Putamen (tissue), 1 donor: Measurements from ENCODE around the gene EPB41L5.
"Not testable (repeated sequence)": the region's sequence is repeated elsewhere in the genome, so short reads cannot be mapped to it uniquely, and the experiment has no call there.

ENCODE experiments used
- DNase-seq: peaks from one replicate; pipeline ENCODE4 v3.0.0-alpha.2; 2016; ENCODE audit warnings: low spot score

Gene EPB41L5

DNA sequence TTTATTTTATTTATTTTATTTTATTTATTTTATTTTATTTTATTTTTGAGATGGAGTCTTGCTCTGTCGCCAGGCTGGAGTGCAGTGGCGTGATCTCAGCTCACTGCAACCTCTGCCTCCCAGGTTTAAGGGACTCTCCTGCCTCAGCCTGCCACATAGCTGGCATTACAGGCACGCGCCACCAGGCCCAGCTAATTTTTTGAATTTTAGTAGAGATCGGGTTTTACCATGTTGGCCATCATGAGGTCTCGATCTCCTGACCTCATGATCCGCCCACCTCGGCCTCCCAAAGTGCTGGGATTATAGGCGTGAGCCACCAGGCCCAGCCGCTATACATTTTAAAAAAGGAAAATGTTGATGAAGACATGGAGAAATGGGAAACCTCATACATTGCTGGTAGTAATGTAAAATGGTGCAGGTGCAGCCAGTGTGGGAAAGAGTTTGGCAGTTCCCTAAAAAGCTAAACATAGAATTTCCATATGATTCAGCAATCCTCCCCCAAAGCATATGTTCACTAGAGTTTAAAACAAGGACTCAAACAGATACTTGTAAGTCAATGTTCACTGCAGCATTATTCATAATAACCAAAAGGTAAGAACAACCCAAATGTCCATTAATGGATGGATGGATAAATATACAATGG is 187.1 kb downstream of the EPB41L5 start:
- DNase-seq = not testable (repeated sequence)

GRCh38 chr2:120203251-120204021 is 190.6 kb downstream of the EPB41L5 start:
- DNase-seq = no peak

- no peak for DNase-seq
Observed at GRCh38 chr2:120204022-120204405, 191.1 kb downstream of the EPB41L5 start.

- no peak for DNase-seq
Observed at GRCh38 chr2:120204417-120204816, 191.5 kb downstream of the EPB41L5 start.

- no peak for DNase-seq
Observed at GRCh38 chr2:120204945-120205670, 192.2 kb downstream of the EPB41L5 start.

DNA sequence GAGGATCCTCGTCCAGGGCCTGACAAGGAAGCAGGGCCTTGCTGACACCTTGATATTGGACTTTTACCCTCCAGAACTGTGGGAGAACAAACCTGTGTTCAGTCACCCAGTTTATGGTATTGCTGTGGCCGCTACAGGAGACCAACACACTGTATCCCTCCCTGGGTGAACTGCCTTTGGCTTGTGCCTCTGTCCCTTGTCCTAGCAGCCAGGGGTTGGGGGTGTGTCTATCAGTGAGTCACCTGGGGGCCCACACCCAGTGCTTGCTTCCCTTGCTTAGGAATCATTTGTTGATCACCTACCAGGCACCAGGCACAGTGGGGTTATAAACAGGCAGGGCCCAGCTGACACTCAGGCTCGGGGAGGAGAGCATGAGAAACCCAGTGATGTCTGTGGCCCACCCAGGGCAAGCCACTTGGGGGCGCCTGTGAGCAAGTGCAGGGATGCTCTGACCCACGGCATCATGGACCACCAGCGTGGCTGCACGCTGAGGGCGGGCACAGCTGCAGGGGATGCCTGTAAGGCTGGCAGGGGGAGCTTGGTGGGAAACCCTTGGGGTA is 193.2 kb downstream of the EPB41L5 start:
- no peak for DNase-seq

DNA sequence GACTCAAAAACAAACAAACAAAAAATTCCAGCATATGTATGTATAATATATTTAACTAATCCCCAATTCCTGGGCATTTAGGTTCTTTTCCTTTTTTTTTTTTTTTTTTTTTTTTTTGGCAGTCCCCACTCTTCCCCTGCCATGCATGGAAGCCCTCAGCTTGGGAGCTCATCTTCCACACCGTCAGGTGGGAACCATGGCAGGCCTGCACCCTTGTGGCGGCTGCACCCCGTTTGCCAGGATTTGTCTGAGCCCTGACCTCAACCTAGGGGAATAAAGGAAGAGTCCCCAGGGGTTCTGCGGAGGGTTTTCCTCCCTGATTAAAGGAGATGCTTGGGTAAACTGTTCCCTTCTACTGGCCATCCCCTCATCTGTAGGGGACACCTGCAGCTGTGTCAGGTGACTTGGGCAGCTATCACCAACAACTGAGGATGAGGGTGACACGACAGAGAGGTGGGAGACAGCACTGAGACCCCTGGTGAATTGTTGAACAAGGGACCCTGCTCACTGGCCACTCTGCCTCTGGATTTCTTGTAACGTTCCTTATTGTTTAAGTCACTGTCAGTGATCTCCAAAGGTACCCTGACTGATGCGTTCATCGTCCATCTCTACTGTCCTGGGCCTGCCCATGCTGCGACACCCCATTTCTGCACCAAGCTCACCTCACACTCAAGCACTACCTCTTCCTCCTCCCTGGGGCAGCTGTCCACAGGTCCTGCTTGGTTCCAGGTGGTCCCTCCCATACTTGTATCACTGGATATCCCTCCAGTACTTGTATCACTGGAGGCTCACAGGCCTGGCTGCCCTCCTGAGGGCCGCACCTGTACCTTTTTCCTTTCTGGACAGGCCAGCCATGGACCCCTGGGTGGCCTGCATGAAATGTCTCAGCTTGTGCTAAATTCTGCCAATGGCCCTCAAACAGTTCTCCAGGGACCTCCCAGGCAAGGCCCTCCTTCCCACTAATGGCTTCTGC is 195.8 kb downstream of the EPB41L5 start:
- DNase-seq = no peak

DNA sequence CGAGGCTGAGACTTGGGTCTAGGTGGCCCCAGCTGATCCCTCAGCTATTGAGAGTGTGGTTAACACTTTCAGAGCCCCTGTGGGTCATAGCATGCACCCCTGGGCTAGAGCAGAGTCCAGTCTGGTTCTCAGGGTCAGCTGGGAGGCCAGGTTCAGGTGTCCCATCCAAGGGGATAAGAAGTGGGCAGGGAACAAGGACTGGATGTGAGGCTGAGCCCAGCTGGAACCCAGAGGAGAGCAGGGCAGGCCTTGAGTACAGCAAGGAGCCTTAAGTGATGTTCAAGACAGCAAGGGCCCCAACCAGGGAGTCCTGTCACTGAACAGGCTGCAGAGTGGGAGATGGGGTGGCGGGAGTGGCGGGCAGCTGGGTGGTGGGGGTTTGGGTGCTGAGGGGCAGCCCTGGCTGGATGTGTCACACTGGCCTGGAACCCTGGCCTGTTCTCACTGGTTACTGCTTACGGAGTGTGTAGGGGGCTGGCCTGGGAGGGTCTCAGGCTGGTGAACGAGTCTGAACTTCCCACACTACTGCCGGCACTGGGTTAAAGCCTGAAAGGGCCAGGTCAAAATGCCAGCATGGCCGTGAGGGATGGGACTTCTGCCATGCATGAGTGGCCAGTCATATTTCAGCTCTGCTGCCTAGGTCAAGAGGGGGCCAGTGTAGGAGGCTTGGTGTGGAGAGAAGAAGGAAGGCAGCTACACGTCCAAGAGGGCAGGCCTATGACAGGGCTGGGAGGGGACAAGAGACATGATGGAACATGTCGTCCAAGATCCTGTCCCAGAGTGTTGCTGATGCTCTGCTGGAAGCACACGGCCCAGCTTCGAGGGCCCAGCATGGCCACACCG is 196.8 kb downstream of the EPB41L5 start:
- no peak for DNase-seq

DNA sequence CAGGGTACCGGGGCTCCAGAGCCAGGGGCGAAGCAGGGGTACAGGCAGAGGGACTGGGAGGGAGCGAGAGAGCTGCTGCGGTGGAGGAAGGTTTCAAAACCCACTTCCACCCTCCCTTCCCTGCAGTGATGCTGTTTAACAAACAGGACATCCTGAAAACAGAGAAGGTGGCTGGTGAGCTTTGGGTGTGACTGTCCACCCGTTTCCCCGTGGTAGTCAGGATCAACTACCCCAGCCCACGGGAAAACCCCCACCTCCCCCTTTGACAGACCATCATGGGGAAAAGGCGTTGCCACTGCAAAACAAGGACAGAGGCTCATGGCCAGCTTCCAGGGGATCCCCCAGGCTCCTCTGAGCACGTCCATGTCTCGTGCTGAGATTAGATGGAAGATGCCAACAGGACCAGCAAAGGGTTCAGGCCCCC is 197.4 kb downstream of the EPB41L5 start:
- no peak for DNase-seq

DNA sequence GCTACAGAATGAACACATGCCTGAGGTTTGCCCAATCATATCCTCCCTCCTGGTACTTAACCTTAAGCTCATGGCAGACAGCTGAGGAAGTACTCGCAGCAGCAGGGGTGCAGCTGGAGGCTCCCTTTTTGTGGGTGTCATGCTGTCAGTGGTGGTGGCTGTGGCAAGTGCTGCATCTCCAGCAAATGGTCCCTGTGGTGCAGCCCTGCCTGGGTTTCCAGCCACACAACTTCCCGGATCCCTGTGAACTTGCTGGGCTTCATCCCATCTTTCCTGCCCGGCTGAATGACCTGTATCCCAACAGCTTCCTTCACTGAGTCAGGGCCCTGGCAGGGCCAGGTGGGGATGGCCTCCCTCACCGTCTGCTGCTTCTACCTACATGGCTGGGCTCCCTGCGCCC is 205.3 kb downstream of the EPB41L5 start:
- DNase-seq = no peak

- DNase-seq = no peak
Observed at GRCh38 chr2:120219291-120219690, 206.4 kb downstream of the EPB41L5 start.

DNA sequence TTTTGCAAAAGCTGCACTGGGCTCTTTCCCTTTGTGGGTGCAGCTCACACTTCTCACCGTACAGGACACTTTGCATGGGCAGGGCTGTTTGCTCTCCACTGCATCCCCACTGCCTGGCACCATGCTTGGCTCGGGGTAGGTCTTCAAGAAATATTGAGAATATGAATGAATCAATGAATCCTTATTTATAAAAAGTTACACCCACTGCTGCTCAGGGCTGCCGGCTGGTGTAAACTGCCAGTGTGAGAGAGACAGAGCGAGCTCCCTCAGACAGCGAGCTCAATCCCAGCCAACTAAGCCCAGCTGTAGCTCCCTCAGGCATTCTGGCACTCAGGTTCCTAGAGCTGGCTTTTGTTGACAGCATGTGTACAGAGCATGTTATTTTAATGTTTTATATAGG is 206.9 kb downstream of the EPB41L5 start:
- no peak for DNase-seq

DNA sequence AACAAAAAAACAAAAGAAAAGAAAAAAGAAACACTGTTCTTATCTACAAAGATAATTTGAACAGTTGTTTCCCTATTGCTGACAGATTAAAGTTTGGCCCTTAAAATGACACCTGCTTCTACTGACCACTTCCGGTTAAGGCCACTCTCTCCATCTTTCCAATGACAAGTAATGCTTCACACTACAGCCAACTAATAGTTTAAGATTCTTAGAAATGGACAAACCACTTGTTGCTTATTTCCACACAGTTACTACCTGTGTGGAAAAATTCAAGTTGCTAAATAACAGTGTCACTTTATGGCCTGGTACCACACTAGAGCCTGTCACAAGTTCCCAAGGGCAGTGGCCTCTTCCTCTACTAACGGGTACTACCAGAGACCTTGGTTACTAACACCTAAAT is 207.9 kb downstream of the EPB41L5 start:
- no peak for DNase-seq

DNA sequence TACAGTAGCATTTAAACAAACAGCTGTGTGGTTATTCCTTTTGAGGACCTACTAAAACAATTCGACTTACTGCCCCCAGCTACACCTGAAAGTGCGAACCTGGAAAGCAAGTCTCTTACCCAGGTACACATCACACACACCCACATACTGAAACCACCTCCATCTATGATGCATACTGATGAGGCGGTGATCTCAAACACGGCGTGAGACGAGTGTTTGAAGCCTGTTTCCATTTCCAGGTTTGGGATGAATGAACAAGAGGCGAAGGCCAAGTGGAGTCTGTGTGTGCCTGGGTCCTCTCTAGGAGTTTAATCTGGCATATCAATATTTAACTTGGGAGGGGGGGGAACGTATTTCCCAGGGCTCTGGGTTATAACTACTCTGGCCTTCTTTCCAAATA is 208.7 kb downstream of the EPB41L5 start:
- DNase-seq = no peak

DNA sequence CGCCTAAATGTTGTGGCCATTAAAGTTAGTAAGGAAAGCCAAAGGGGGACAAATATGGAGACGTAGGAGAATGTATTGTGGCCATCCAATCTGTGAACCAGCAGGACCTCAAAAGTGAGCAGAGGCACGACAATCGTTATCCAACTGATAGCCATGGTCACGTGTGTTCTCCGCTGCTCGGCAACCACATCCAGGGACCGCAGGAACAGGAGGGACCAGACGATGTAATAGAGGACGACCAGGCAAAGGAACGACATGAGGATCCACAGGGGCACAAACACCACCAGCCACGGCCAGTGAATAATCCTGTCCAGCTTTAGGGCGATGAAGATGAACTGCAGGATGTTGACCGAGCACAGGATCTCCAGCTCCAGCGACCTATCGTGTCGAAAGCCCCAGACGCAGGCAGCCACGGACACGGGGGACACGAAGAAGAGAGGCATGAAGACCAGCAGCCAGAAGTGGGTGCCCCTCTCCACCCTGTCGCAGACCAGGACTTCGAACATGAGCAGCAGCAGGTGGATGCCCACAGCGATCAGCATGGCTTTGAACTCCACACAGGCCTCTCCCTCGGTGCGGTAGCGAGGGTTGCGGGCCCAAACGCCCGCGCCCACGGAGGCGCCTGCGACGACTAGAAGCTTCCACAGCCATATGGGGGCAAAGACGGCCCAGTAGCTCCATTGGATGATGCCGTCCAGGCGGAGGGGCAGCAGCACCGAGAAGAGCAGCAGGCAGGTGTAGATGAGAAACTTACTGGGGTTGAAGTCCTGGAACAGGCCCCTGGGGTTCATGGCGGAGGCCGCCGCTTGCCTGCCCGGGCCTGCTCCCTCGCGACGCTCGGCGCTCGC is 209.5 kb downstream of the EPB41L5 start:
- no peak for DNase-seq

GRCh38 chr2:120223034-120223912 is 210.4 kb downstream of the EPB41L5 start, which contains the start of gene TMEM185B:
Gene TMEM185B, minus strand, starts transcription at chr2:120223400. Its CDS starts 424 bp downstream, at chr2:120222976.
- peak; percentile 88 for DNase-seq

DNA sequence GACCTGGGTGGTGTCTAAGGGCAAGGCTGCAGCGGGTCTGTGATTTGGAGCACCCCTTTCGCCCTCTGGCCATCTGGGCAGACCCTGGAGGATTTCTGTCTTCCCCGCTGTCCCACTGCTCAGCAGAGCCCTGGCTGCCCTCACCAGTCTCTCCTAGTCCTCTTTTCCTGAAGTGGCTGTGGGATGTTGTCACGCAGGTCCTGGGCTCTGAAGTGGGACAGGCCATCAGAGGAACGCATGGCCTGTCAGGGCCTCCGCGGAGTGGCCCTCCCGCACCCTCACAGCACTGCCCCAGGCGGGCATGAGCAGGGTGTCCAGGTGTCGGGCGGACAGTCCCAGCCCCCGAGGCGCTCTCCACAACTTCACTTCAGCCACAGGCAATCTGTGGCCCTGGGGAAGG is 211.4 kb downstream of the EPB41L5 start:
- DNase-seq = no peak

DNA sequence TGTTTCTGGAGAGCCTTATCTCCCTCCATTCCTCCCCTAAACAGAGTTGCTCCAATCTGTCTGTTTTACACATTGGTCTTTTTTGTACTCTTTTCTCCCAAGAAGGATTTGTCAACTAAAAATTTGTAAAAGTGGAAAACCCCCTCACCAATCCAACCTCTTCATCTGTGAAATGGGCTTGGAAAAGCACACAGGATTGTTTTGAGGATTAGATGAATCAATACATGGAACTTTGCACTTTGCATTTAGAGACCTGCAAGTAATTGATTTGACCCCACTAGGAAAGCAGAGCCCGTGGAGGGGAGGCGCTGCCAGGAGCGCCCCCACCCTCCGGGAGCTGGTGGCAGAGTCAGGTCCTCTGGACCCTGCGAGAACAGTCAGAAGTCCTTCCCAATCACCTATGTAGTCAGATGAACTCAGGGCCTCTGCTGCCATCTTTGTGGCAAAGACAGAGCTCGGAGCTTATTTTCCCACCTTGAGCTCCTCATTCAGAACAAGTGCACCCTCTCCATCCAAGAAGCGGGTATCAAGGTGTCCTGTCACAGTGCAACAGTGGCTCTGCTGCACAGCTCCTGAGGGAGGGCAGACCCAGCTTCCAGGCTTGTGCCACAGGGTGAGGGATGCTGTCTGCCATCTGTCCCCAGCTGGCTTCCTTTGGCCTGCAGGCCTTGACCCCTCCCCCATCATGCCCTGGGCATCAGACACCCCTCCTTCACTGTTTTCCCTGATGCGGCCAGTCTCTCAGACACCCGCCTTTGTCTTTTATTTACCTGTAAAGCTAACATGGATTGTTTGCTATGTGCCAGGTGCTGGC is 212.1 kb downstream of the EPB41L5 start:
- no peak for DNase-seq
